Spinal cord (tissue), 10 donors: ENCODE results near the gene PRKN. TPM values are rescaled to one million over a fixed set of nuclear protein-coding genes. Genes with fewer than 3 reads are reported as not detected.

Experiments used
- DNase-seq, 6 donors: peaks; one replicate each; pipeline versions ENCODE4 v3.0.0 to v3.0.0-alpha.2; 2013 to 2015; ENCODE audit warnings: low spot score in 6 of 6, low read depth in 4 of 6
- H3K27ac ChIP-seq: one replicate; pipeline ENCODE4 v1.5.1; 2013; ENCODE audit warnings: low read depth, low read length, control low read depth
- H3K27me3 ChIP-seq: one replicate; pipeline ENCODE4 v1.6.1; 2013; ENCODE audit warnings: low read length; ENCODE audit not compliant: control insufficient read depth, insufficient read depth
- H3K36me3 ChIP-seq: one replicate; pipeline ENCODE4 v1.6.1; 2013; ENCODE audit warnings: low read length; ENCODE audit not compliant: control insufficient read depth, insufficient read depth
- H3K4me1 ChIP-seq: one replicate; pipeline ENCODE4 v1.6.1; 2013; ENCODE audit warnings: low read length; ENCODE audit not compliant: control insufficient read depth, insufficient read depth
- H3K4me3 ChIP-seq: one replicate; pipeline ENCODE4 v1.5.1; 2013; ENCODE audit warnings: low read depth, low read length, control low read depth
- H3K9me3 ChIP-seq: one replicate; pipeline ENCODE4 v1.6.1; 2013; ENCODE audit warnings: low read length; ENCODE audit not compliant: control insufficient read depth, insufficient read depth
- WGBS: methylation state at CpG from one replicate; pipeline ENCODE4 v1.1.5; 2013; ENCODE audit warnings: missing lambda C conversion rate; ENCODE audit not compliant: insufficient coverage; 5-methylcytosine and 5-hydroxymethylcytosine counted together
- polyA plus RNA-seq, 2 donors: library from polyadenylated mRNA; unstranded; fragments of 120-200 nt; gene quantifications; one replicate each; pipeline ENCODE4 v1.2.1, GENCODE V29; 2013; ENCODE audit not compliant: insufficient read length in 2 of 2
- total RNA-seq, 2 donors: library from RNA; depleted of rRNA in 1 of 2; stranded (reverse); fragments of 120-200 nt in 1 of 2; fragments of >200 nt in 1 of 2; gene quantifications; one replicate each; pipeline versions ENCODE4 v1.2.3 to v1.2.4, GENCODE V29; 2013 to 2014
- donor health status: healthy.

The PRKN gene
- total and polyA plus RNA-seq, 4 donors = 7.4 to 9.5 (median 8.4) TPM

DNA sequence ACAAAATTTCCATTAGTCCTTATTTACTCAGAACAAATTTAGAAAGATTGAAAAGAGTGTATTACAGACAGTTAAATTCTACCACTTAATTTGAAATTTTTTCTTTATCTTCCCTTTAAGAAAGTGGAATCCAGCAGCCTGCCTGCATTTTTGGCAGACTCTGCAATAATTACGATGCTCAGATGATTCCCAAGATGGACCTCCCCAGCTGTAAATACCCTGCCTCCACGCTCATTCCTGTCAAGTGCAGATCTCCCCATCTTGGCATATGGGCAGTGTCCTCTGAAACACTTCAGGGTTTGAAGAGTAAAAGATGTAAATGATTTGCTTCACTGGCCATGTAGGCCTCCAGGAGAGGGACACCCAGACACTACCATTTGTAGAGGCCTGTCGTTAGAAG lies 471.2 kb downstream of the PRKN start:
- H3K4me1 ChIP-seq = no peaks in the 10 kb centered on the region
- DNase-seq = no peak
- H3K36me3 ChIP-seq = no peaks in the 10 kb centered on the region
- H3K9me3 ChIP-seq = no peaks in the 10 kb centered on the region
- no peak overlapping the region for H3K27ac ChIP-seq
- H3K27me3 ChIP-seq = no peaks in the 10 kb centered on the region
- 83% methylated on average over 2 of the region's 3 CpGs for WGBS
- no peak overlapping the region for H3K4me3 ChIP-seq

DNA sequence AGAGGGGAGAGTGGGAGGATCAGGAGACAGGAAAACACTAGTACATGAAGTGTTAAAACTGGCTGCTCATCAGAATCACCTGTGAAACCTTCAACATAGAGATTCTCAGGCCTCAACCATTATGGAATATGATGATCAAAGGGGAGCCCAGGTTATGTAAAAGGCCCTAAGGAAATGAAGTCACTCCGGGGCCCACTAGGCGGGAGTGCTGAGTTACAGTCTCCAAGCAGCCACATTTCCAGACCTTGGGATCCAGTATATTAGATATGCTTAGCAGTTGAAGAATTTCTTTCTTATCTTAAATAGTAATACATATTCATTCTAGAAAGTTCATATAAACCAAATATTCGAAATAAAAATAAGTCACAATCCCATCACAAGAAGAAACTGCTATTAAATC lies 476.3 kb downstream of the PRKN start:
- Histone ChIP-seq H3K4me1 (no peaks in the 10 kb centered on the region), H3K27ac (no peak overlapping the region), H3K4me3 (no peak overlapping the region), H3K9me3 (no peaks in the 10 kb centered on the region), H3K27me3 (no peaks in the 10 kb centered on the region), H3K36me3 (no peaks in the 10 kb centered on the region)
- DNase-seq = no peak
- no CpG with 5 or more reads among the region's 3 CpGs for WGBS

DNA sequence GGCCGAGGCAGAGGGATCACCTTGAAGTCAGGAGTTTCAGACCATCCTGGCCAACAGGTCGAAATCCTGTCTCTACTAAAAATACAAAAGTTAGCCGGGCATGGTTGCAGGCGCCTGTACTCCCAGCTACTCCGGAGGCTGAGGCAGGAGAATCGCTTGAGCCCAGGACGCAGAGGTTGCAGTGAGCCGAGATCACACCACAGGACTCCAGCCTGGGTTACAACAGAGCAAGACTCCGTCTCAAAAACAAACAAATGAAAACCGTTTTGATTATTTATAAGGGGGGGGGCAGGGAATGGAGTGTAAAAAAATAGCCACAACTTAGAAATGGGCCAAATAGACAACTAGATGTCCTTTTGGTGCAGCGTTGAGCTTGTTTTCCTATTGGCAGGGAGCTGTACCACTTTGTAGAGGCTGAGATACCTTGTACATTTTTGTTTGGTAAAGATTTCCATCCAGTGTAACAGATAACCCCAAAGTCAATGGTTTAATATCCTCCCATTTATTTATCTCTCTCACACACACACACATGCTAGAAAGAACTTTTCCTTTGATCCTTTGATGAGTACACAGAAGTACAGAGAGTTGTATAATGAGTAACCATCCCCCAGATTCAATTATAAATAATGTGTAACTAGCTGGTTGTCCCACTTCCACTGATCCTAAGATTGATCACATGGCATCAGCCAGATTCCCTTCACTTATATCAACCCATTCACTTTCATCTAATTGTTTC lies 477.5 kb downstream of the PRKN start:
- no peak for DNase-seq
- Histone ChIP-seq H3K9me3 (no peaks in the 10 kb centered on the region), H3K4me3 (no peak overlapping the region), H3K27ac (no peak overlapping the region), H3K4me1 (no peaks in the 10 kb centered on the region), H3K27me3 (no peaks in the 10 kb centered on the region), H3K36me3 (no peaks in the 10 kb centered on the region)
- WGBS = 87% methylated on average over 10 of the region's 11 CpGs

DNA sequence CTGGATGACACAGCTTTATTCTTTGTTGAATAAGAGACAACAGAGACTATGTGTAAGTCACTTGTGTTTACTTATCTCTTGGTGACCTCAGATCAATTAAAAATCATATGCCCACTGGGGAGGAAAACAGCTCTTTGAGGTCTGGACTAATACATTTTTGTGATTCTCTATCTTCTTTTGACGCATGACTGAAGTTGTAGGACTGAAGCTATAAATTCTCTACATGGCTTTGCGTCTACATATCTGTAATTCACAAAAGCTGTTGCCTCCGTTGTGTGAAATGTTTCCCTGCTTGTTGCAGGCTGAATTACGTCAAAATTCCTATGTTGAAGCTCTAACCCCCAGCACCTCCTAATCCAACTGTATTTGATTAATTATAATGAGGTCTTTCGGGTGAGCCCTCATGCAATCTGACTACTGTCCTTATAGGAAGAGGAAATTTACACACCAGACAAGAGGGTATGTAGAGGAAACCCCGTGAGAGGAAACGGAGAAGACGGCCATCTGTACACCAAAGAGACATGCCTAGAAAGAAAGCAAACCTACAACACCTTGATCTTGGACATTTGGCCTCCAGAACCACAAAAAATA lies 481.6 kb downstream of the PRKN start:
- Histone ChIP-seq H3K27me3 (no peaks in the 10 kb centered on the region), H3K4me1 (no peaks in the 10 kb centered on the region), H3K4me3 (no peak overlapping the region), H3K9me3 (no peaks in the 10 kb centered on the region), H3K27ac (no peak overlapping the region), H3K36me3 (no peaks in the 10 kb centered on the region)
- WGBS = no CpG with 5 or more reads among the region's 8 CpGs
- no peak for DNase-seq

DNA sequence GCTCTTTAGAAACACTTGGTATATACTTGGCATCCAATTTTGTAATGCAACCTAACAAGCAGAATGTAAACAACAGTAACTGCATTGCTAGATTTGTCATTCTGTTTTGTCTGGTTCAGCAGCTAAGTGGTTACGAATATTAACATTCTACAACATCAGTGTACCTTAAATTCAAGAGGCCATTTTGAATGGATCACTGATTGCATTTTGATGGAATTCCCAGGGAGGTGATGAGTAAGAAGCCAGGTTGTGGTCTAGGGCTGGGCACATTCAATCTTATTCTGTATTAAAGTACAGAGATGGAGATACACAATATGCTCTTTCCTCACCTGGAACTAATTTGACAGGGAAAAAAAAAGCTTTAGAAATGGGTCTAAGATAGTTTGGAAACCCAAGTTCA lies 483.5 kb downstream of the PRKN start:
- DNase-seq = no peak

DNA sequence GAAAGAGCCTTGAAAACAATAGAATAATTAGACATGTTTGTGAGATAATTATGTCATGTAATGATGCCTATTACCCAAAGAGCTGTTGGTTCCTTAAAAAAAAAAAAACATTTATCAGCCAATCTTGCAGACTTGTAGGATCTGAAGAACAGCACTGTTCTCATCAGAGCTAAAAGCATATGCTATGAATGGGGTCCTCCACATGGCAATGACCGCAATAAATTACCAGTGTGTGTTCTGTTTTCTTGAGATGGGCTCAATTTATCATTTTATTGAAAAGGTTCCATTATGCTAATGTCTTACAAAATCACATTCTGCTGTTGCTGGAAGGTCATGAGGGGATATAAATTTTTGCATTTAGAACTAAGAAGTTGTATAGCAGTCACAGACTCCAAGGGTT lies 484.7 kb downstream of the PRKN start:
- H3K27me3 ChIP-seq = no peaks in the 10 kb centered on the region
- WGBS = no CpG with 5 or more reads among the region's 1 CpG

More for the DNA sequence above, 483.5 kb downstream of the PRKN start:
- no peaks in the 10 kb centered on the region for H3K9me3 ChIP-seq
- no peak overlapping the region for H3K4me3 ChIP-seq
- no peaks in the 10 kb centered on the region for H3K4me1 ChIP-seq
- H3K27me3 ChIP-seq = no peaks in the 10 kb centered on the region
- no CpG with 5 or more reads among the region's 1 CpG for WGBS
- no peak overlapping the region for H3K27ac ChIP-seq
- H3K36me3 ChIP-seq = no peaks in the 10 kb centered on the region

DNA sequence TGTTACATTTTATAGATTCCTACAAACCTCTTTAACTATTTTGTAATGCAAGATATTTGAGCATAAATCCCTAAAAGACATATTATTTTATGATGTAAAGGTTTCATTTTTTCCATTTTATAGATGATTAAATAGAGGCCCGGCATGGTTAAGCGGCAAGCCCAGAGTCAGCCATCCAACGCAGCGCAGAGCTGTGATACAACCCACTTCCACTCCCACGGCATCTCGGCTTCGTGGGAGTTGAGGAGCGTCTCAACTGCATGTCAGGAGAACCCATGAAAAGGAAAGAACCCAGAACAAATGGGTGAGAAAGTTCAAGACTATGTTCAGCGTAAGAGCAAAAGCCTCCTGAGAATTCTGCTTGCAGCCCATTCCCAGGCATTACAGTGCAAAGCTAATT lies 488.2 kb downstream of the PRKN start:
- Histone ChIP-seq H3K27me3 (no peaks in the 10 kb centered on the region), H3K4me1 (no peaks in the 10 kb centered on the region), H3K4me3 (no peak overlapping the region), H3K9me3 (no peaks in the 10 kb centered on the region), H3K36me3 (no peaks in the 10 kb centered on the region), H3K27ac (no peak overlapping the region)
- no peak for DNase-seq
- WGBS = 100% methylated on average over 2 of the region's 9 CpGs

More for the DNA sequence above, 484.7 kb downstream of the PRKN start:
- Histone ChIP-seq H3K9me3 (no peaks in the 10 kb centered on the region), H3K27ac (no peak overlapping the region), H3K36me3 (no peaks in the 10 kb centered on the region), H3K4me3 (no peak overlapping the region), H3K4me1 (no peaks in the 10 kb centered on the region)
- DNase-seq = peak in 1 of 6 donors; percentile 46

DNA sequence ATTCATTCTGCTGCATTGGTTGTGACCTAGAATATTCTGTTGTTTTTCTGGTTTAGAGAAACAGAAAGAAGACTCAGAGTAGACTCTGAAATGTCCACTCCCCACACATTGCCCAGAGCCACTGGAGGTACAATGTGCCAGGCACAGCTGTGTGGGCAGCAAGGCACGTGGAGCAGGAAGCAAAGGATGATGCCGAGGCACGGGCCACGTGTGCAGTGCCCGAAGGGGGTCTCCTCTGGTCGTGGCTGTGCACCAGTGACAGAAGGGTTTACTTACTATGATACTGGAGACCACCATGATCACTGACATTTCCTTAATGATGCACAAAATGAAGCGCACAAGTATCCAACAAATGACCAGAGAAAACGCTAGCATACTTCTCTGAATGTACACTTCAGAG lies 488.9 kb downstream of the PRKN start:
- Histone ChIP-seq H3K9me3 (no peaks in the 10 kb centered on the region), H3K4me1 (no peaks in the 10 kb centered on the region), H3K27me3 (no peaks in the 10 kb centered on the region), H3K36me3 (no peaks in the 10 kb centered on the region), H3K27ac (no peak overlapping the region), H3K4me3 (no peak overlapping the region)
- 80% methylated on average over 1 of the region's 8 CpGs for WGBS
- DNase-seq = no peak

DNA sequence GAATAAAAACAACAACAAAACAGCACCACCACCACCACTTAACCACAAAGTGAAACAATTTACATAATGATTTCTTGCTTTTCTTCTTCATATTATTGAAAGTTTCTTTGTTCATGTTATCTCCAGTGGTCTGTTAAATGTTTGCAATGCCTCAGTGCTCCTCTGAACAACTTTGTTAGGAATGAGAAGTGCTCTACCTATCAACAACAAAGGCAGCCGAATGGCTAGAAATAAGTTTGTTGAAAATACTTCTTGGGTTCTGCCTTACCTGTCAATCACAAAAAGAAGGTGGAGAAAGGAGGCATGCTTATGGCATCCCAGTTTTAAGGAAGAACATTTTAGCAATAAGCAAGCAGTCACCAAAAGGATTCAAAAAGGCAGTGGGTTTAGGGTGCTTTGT lies 490.2 kb downstream of the PRKN start:
- Histone ChIP-seq H3K4me1 (no peaks in the 10 kb centered on the region), H3K36me3 (no peaks in the 10 kb centered on the region), H3K27ac (no peak overlapping the region), H3K27me3 (no peaks in the 10 kb centered on the region), H3K4me3 (no peak overlapping the region), H3K9me3 (no peaks in the 10 kb centered on the region)
- DNase-seq = no peak
- WGBS = no CpG with 5 or more reads among the region's 1 CpG

DNA sequence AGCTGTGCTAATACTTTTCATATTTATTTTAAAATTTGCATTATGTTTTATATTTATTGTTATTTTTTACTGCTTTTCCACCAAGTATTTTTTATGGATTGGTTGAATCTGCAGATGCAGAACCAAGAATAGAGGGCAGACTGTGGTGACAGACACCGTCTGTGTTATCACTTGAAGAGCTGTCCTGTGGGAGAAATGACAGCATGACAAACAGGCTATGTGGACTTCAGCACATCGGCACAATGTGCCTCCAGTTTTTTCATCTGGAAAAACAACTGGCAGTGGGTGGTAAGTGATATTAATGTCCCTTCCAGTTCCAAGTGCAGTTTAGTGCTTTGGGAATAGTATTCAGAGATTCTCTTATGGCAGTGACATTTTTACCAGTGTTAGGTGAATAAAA lies 492.9 kb downstream of the PRKN start:
- H3K27ac ChIP-seq = no peak overlapping the region
- peak in 1 of 6 donors; percentile 69 for DNase-seq
- no peaks in the 10 kb centered on the region for H3K9me3 ChIP-seq
- no peaks in the 10 kb centered on the region for H3K27me3 ChIP-seq
- H3K4me1 ChIP-seq = no peaks in the 10 kb centered on the region
- WGBS = 31% methylated on average over 2 of the region's 2 CpGs
- no peak overlapping the region for H3K4me3 ChIP-seq
- no peaks in the 10 kb centered on the region for H3K36me3 ChIP-seq
